Dedifferentiated amniotic fluid mesenchymal stem cell (primary cell): ENCODE measurements around the gene HOXD4.

Source experiments
- DNase-seq: peaks from one replicate; pipeline ENCODE4 v3.0.0-alpha.2; 2016; ENCODE audit errors: extremely low spot score

Gene HOXD4

DNA sequence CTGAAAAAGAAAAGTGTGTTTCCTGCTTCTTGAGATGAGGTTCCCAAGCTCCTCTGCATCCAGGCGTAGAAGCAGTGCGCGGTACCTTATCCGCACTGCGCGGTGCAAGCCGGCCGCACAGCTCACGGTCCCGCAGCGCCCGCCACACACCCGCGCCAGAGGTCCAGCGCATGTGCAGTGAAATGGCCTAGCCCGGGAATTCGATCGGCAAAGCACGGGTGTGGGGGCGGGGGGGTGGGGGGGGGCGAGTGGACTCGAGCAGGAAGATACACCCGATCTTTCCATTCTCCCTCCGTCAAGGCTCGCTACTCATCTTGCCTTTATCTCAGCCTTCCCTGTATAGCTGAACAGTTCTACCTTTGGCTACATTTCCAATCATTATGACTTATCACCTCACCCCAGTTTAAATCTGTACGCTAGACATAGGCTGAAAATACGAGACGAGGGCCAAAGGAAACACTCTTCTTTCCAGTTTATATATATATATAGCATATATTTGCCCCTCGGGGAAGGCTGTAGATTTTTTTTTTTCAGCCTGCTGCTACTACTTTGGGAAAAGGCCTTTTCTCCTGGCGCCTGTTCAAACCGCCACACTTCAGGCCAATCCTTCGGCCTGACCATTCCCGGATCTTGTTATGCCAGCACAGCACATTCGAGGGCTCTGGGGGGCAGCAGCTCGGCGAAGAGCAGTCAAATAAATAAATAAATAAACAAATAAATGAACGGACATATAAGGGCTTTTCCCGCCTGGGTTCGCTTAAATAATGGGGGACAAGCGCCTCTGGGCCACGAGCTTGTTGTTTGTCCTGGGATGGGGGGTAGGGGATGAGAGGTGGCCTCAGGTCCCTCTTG lies 11.5 kb upstream of the HOXD4 start:
- DNase-seq: no peak

DNA sequence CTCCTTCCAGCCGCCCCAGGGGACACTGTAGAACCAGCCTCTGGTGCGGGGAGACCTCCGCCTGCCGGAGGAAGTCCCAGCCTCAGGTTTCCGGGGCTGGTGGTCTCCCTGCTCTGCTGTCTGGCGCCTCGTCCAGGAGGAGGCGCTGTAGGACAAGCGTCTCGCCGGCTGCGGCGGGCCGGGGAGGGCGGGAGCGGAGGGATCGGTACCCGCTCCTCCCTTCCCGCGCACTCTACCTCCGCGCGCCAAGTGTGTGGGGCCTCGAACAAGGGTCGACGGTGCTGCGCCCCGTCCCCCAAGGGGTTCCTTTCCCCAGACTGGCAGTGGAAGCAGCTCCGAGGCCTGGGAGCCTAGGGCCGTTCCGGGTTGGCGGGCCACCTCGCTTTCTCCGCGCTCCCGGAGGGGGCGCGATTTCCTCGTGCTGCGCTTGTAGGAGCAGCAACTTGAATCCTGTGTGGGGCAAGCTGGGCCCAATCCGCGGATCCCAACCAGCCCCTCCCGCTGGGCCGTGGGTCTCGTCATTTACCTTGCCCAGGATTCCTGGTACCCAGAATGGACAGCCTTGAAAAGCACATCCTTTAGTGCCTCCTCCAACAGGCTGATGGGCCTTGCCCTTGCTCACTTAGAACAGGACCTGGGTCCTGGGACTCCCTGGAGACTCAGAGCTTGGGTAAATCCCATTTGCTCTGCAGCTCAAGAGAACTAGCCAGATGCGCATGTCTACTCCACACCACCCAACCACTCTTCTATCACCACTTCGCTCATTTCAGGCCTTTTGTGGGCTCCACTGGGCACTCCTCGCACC lies 10.6 kb upstream of the HOXD4 start:
- DNase-seq: no peak

DNA sequence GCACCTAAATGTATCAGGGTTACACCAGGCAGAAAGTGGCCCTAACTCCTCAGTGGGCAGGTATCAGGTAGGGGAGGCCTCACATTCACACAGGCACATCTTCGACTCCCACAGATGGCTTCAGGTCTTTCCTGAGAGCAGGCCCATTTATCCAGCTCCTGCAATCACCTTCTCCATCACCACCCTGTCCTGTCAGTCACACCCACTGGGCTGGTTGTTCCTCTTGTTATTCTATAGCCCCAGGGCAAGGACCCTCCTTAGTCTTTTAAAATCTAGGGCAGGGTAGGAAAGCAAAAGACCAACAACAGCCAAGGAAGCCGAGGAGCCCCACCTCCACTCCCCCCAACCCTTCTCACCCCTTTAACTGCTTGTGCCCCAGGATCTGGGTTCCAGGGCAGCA lies 9.1 kb upstream of the HOXD4 start:
- no peak for DNase-seq

DNA sequence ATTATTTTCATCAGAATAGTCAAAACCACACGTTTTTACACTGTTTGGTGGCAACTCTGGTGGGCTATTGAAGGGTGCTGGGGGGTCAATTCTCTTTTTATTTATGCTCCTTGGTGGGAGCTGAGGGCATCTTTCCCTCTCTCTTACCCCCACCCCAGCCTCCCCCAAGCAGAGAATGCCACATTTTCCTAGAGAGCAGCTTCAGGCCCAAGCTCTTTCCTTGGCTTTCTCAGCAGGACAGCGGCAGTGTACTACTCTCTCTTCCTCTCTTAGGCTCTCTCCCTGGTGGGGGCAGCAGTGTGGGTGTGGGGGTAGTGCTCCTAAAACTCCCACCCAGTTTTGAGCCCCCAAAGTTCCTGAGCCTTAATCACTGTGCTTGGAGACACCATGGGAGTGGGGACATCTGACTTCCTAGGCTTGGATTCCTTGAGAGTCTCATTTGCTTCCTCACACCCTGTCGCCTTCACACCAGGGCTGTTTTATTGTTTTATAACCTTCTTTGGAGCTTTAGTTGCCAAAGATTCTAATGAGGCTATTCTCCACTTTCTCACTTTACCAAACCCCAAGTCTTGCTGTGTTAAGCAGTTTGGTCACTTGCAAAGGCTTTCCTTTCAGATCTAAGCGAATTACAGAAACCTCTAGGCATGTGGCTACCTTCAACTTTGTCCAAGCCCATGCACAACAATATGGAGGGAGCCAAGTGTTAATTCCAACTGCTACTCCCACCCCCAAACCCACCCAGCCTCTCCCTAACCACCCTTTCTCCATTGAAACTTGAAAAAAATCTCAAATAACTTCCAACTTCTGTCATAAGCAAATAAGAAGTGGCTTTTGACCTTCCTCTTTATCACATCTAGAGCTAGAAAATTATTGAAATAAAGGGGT lies 6.0 kb upstream of the HOXD4 start:
- no peak for DNase-seq

DNA sequence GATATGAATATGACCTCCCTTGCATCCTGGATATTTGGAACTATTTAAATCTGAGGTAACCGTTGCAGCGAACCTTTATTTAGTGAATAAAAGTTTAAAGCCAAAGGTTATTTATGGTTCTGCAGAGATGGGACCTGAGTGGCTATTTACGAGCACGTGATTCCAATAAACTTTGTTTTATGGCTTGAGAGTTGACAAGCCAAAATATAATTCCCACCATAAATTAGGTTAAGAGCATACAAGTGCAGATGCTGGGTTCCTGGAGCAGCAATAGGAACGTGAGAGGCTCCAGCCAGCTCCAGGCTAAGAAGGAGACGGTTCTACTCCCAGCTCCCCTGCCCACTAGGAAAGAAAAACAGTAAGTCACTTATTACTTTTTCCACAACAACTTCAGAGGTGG lies 5.2 kb upstream of the HOXD4 start:
- no peak for DNase-seq

DNA sequence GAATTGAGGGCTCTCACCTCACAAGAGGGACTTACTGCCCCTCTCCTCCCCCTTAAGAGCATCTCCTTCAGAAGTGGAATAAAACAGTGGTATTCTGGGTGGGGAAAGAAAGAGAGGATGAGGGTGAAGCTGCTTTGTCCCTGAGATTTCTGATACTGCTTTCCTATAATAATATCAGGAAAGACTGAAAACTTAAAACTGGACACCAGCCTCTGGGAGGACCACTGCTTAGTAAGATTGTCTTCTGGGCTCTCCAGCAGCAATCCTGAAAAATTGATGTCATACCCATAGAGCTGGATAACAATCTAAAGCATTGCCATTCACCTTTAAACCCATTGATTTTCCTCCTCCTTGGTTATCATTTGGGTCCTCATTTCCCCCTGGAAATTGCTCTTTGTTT lies 4.7 kb upstream of the HOXD4 start:
- no peak for DNase-seq

DNA sequence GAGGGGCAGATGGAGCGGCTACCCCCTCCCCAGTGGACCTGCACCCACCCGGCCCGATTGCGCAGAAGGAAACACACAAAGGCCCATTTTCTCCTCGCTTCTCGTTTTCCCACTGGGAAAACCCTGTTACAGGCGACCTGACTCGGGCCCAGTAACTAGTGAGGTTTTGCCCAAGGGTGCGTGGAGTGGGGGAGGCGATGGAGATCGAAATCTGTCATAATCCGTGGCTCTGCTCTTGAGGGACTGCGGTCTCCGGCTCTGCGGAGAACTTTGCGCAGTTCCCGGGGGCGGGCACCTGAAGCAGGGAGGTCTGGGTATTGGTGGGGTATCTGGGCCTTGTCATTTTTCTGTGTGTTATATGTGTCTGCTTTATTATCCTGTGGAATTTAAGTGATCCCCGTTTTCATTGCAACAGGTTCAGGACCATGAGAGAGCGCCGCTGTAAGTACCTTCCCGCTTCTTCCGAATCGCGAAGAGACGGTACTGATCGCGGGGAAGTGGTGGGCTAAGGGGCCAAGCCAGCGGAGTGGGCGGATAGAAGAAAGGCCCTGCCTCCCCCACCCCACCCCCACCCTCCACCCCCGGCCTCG lies 4.0 kb upstream of the HOXD4 start:
- DNase-seq: no peak

DNA sequence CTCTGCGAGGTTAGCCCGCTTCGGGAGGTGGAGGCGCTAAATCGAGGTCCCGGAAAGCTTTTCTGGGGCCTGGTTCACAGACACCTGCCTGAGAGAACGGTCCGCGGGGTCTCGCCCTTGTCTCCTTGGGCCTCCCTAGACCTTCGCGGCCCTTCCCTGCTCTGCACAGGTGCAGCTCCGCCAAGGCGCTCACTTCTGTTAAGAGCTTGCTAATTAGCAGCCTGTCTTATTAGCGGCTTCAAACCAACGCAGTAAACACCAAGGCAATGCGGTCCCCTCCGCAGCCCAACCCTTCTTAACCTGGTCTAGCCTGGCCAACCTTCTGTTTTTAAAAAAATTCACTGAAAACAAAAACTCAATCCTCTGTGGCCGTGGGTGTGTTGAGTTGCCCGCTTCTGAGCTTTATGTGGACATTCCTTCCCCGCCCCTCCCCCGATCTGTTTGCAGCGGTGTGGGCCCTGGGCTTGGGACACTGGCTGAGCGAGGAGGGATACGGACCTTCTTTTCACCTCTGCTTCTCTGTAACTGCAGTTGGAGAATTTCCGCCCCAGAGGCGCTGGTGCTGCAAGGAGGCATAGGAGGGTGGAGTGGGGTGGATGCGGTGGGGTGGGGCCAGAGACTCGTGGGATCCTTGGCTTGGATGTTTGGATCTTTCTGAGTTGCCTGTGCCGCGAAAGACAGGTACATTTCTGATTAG lies 3.4 kb upstream of the HOXD4 start:
- no peak for DNase-seq

DNA sequence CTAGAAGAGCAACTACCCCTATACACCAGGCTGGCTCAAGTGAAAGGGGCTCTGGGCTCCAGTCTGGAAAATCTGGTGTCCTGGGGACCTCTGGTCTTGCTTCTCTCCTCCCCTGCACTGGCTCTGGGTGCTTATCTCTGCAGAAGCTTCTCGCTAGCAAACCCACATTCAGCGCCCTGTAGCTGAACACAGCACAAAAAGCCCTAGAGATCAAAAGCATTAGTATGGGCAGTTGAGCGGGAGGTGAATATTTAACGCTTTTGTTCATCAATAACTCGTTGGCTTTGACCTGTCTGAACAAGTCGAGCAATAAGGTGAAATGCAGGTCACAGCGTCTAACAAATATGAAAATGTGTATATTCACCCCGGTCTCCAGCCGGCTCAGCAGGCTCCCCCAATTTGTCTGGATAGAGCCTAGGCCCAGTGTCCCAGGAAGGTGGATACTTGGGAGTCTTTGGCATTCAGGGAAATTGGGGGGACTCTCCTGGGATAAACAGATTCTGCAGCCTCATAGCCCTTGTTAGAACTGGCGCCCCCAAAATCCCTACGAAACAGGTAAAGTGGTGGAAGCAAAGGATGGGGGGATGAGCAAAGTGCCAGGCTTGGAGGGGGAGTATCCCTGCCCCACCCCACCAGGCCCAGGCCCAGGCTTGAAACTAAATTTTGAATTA lies 2.5 kb upstream of the HOXD4 start:
- no peak for DNase-seq

DNA sequence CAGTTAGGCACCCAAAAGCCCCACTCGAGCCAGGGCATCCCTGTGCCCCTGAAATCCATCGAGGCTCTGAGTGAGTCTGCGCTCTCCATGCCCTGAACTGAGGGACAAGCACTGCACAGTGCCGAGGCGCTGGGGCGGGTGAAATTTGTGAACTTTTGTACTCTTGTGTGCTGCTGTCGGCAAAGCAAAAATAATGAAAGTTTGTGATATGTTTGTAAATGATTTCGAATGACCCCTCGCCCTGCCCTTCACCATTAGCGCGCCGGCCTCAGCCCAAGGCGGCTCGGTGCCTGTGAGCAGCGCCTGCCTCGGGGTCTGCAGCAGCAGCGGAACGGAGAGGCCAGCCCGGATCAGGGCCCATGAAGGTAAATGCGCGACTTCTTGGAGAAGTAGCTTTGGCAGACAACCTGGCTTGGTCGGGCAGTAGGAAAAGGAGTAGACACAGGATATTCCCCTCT lies 1.8 kb upstream of the HOXD4 start:
- no peak for DNase-seq

DNA sequence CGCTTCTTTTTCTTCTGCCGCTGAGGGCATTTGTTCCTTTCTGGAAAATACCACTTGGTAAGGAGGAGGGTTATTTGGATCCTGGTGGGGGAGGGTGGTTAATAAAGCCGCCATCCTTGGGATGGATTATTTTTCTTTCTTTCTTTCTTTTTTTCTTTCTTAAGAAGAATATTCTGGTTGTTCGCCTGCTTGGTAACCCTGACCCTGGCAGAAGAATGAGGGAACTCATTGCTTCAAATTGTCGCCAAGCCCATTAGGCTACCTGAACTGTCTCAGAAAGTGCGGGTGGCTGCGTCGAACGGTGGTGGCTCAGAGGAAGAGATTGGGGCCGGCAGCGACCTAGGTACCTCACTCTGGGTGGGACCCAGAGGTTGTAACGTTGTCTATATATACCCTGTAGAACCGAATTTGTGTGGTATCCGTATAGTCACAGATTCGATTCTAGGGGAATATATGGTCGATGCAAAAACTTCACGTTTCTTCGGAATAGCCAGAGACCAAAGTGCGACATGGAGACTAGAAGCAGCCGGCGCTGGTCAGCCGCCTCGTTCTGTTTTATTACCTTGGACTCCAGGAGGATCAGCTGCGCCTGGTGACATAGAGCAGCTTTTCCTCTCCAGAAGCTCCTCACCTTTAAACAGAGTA lies 1.3 kb upstream of the HOXD4 start:
- DNase-seq: no peak

DNA sequence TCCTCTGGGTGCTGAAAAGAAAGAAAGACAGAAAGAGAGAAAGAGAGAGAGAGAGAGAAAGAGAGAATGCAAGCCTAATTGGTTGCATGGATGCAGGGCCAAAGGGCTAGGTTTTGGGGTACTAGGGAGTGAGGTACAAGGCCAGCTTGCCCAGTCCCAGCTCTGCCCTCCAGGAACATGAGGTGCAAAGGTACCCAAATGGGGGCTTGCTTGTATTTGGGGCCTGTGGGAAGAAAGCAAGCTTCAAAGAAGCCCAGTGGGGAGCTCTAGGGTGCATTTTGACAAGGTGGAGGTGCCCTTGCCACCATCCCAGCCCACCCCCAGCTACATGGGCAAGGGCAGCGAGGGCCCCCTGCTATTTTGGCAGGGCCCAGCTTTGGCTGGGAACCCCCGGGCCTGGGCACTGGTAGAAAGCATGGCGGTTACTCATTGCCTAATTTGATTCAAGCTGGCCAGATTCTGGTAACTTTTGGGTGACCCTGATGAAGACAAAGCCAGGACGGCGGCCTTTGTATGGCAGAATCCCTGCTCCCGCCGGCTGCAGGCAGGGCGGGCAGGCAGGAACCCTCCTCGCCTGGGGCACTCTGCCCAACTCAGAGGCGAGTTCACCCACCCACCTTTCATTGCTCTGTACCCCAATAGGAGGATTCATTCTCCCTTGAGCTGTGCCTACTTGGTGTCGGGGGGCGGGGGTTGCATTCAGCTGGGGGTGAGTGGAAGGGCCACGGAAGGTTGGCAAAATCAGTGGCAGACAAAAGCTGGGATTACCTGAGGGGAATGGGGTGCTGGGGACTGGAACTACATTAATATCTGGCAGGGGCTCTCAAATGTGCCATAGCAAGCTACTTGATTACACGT lies 537 bp upstream of the HOXD4 start:
- DNase-seq: no peak

DNA sequence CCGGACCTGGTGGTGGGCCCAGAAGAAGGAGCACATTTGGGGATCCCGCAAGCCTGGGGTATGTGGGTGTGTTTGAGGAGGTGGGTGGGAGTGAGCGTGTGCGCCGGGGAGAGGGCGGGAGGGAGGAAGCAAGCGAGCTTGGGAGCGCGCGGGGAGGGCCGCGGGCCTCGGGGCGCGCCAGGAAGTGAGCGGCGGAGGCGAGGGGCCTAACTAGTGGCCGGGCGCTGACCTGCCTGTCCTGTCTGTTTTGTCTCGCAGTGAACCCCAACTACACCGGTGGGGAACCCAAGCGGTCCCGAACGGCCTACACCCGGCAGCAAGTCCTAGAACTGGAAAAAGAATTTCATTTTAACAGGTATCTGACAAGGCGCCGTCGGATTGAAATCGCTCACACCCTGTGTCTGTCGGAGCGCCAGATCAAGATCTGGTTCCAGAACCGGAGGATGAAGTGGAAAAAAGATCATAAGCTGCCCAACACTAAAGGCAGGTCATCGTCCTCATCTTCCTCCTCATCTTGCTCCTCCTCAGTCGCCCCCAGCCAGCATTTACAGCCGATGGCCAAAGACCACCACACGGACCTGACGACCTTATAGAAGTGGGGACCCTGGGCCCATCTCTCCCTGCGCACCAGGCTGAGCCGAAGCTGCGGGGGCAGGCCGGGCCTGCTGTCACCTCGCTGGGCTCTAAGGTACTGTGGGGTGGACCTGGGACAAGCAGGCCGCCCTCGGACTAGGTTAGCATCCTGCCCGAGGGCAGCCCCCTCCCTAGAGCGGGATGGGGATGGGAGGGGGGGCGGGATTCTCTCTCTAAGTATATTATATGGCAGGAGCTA lies 1.2 kb downstream of the HOXD4 start:
- DNase-seq: no peak

DNA sequence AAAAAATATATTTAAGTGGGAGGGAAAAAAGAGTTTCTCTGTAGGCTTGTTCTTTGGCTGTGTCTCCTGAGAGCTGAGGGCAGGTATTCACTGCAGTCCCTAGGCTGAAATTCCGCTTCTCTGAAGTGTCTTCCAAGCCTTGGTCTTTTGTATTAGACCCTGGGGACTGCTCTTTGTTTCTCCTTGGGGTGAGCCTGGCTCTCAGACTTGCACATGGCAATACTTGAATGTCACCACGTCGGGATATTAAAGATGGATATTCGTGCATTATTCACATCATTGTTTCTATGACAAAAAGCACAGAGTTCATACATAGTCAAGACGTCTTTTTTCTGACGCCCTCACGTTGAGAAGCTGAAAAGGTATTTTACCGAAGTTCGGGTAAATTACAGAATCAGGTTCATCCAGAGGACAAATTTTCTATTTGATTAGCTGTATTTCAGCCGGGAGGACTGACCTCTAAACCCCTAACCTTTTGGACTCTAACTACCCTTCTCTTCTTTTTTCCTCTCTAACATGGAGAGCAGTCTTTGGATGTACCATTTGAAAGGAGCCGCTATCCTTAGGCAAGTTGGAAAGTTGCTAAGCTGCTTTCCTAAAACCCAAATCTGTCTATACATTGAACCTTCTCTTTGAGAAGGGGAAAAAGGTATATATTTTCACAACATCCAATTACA lies 3.4 kb downstream of the HOXD4 start:
- DNase-seq: no peak

DNA sequence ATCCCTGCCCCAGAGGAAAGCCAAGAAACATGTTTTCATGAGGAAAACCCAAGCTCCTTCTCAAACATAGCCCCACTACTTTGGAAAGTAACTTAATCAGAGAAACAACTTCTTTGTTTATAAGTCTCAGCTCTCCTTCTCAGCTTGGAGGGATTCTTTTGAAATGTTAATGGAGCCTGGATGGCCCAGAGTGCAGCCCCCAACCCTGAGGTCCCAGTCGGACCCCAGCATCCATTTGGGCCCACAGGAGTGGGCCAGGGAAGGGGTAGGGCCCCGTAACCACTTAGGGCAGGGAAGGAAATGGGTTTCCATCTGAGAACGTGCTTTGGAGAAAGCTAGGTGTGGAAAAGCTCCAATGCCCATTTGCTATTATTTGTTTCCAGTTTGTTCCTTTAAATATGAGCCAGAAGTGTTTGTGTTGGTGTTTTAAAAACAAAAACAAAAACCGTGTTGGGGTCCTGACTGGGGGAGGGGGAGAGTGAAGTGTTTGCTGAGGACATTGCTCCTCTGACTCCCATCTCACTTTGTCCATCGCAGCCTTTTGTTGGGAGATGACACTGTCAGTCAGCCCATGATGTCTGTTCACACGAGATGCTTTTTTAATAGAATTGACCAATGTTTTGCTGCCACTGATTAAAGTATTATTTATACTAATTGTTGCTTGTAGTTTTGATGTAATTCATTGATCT lies 4.2 kb downstream of the HOXD4 start:
- DNase-seq: no peak

DNA sequence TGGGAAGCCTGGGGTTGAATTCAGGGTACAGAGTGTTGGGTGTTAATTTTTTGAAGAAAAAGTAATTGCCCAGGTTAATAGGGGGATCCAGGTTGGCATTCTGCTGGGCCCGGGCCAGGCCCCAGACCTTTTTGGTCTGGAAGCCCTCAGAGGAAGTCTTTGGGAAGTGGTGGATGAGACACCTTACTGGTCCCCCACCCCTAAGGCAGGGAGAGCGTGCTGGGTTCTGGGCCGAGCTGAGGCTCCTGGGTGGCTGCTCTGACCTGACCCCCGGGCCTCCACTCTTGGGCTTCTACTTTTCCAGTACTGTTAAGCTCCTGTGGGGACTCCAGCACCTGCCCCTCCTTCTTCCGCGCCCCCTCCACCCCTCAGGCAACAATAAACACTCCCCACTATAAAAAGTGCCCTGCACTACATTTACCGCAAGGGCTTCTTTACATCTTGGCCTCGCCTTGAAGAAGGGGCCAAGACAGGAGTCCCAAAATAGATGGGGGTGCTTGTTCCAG lies 5.0 kb downstream of the HOXD4 start:
- no peak for DNase-seq
